Activated T-cell treated with anti-CD3 and anti-CD28 coated beads, Interleukin-2, amount 50 U/mL, for 72 hours (primary cell): ENCODE data around the gene PIK3C2G. TPM values are rescaled to one million over a fixed set of nuclear protein-coding genes. Genes with fewer than 3 reads are reported as not detected.

Experiments used
- ATAC-seq, 2 donors: fragments of 150-1000 bp; cut with Tn5 transposase; replicated peaks in 1 of 2; 2 replicates each; pipeline ENCODE4 v1.10.0; 2021; ENCODE audit warnings: moderate library complexity in 2 of 2, mild to moderate bottlenecking in 1 of 2
- DNase-seq, 2 donors: peaks; one replicate each; pipeline ENCODE4 v3.0.0; 2021 to 2022; ENCODE audit warnings: mixed read lengths in 1 of 2
- H3K27ac Mint-ChIP-seq: one replicate; pipeline ENCODE4 v1.8.0; 2022; ENCODE audit warnings: mild to moderate bottlenecking, moderate library complexity, mixed read lengths
- H3K27me3 Mint-ChIP-seq: one replicate; pipeline ENCODE4 v1.8.0; 2022; ENCODE audit warnings: low read depth, mixed read lengths
- H3K36me3 Mint-ChIP-seq, 2 donors: one replicate each; pipeline ENCODE4 v1.8.0; 2022; ENCODE audit warnings: mixed read lengths in 2 of 2, mild to moderate bottlenecking in 1 of 2; ENCODE audit not compliant: insufficient read depth in 2 of 2
- H3K4me1 Mint-ChIP-seq: one replicate; pipeline ENCODE4 v1.8.0; 2022; ENCODE audit warnings: low read depth, mixed read lengths
- H3K4me3 Mint-ChIP-seq, 2 donors: one replicate each; pipeline ENCODE4 v1.8.0; 2022; ENCODE audit warnings: mild to moderate bottlenecking in 2 of 2, mixed read lengths in 2 of 2, moderate library complexity in 2 of 2
- H3K9me3 Mint-ChIP-seq, 2 donors: one replicate each; pipeline ENCODE4 v1.8.0; 2022; ENCODE audit warnings: mixed read lengths in 2 of 2
- total RNA-seq, 2 donors: library from RNA; stranded (reverse); gene quantifications; one replicate each; pipeline ENCODE4 v1.2.3, GENCODE V29; 2022

Gene PIK3C2G
- total RNA-seq, 2 donors from 2014 or later: not detected

- H3K36me3 Mint-ChIP-seq: no peaks in the 10 kb centered on the region
- ATAC-seq (no peak), DNase-seq (no peak)
- H3K27me3 Mint-ChIP-seq: no peaks in the 10 kb centered on the region
- no peak overlapping the region for H3K27ac Mint-ChIP-seq
- no peak overlapping the region for H3K4me3 Mint-ChIP-seq
- no peaks in the 10 kb centered on the region for H3K4me1 Mint-ChIP-seq
- peaks cover 8 to 11% of the 10 kb centered on the region in 2 donors for H3K9me3 Mint-ChIP-seq
Observed at GRCh38 chr12:18368594-18368993, 107.3 kb downstream of the PIK3C2G start.

- ATAC-seq: no peak
- H3K4me1 Mint-ChIP-seq: no peaks in the 10 kb centered on the region
Observed at GRCh38 chr12:18373181-18373580, 111.9 kb downstream of the PIK3C2G start.

GRCh38 chr12:18375131-18375530 lies 113.8 kb downstream of the PIK3C2G start:
- Mint-ChIP-seq H3K27ac (no peak overlapping the region), H3K4me1 (no peaks in the 10 kb centered on the region)

More at GRCh38 chr12:18373181-18373580, 111.9 kb downstream of the PIK3C2G start:
- Mint-ChIP-seq H3K36me3 (no peaks in the 10 kb centered on the region), H3K27ac (no peak overlapping the region), H3K27me3 (no peaks in the 10 kb centered on the region), H3K9me3 (peaks cover 6 to 11% of the 10 kb centered on the region in 2 donors), H3K4me3 (no peak overlapping the region)
- no peak for DNase-seq

DNA sequence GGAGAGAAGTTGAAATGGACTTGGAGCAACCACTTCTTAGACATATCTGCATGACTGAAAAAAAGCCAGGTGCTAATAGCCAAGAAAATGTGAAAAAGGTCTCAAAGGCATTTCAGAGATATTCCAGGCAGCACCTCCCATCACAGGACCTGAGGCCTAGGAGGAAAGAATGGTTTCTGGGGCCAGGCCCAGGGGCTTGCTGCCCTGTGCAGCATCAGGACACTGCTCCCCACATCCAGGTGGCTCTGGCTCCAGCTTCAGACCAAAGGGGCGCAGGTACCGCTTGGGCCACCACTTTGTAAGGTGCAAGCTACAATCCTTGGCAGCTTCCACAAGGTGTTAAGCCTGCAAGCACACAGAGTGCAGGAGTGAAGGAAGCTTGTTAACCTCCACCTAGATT lies 114.3 kb downstream of the PIK3C2G start:
- Mint-ChIP-seq H3K36me3 (no peaks in the 10 kb centered on the region), H3K4me1 (no peaks in the 10 kb centered on the region), H3K27me3 (no peaks in the 10 kb centered on the region), H3K9me3 (peaks cover 3 to 12% of the 10 kb centered on the region in 2 donors), H3K4me3 (no peak overlapping the region), H3K27ac (no peak overlapping the region)
- ATAC-seq (no peak), DNase-seq (no peak)

More at GRCh38 chr12:18375131-18375530, 113.8 kb downstream of the PIK3C2G start:
- Mint-ChIP-seq H3K36me3 (no peaks in the 10 kb centered on the region), H3K4me3 (no peak overlapping the region), H3K27me3 (no peaks in the 10 kb centered on the region), H3K9me3 (peaks cover 3 to 10% of the 10 kb centered on the region in 2 donors)
- ATAC-seq: no peak
- DNase-seq: no peak

DNA sequence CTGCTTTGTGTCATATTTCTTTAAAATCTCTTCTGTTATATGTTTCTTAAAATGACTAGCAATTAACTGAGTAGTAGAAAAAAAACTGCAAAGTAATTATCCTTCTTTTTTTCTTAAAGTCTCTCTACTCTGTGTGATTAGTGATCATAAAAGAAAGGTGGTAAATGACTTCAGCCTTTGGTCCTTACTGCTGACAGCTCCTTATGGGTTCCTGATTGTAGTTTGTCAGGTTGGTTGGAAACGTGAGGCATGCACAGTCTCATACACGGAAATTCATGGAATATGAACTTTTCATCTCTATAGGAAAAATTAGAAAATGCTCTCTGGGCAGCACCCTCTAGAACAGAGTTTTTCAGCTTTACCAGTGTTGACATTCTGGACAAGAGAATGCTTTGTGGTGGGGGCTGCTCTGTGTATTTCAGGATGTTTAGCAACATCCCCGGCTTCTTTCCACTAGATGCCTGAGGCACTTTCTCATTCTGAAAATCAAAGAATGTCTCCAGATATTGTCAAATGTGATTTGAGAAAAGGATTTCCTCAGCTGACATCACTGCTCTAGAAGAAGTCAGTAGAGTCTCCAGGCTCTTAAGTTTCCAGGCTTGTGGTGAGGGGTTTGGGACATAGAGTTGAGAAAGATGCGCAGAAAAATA lies 121.0 kb downstream of the PIK3C2G start:
- Mint-ChIP-seq H3K9me3 (peaks cover 6 to 17% of the 10 kb centered on the region in 2 donors), H3K27ac (no peak overlapping the region), H3K36me3 (no peaks in the 10 kb centered on the region), H3K4me1 (no peaks in the 10 kb centered on the region), H3K4me3 (no peak overlapping the region), H3K27me3 (no peaks in the 10 kb centered on the region)
- no peak for DNase-seq
- ATAC-seq: no peak

DNA sequence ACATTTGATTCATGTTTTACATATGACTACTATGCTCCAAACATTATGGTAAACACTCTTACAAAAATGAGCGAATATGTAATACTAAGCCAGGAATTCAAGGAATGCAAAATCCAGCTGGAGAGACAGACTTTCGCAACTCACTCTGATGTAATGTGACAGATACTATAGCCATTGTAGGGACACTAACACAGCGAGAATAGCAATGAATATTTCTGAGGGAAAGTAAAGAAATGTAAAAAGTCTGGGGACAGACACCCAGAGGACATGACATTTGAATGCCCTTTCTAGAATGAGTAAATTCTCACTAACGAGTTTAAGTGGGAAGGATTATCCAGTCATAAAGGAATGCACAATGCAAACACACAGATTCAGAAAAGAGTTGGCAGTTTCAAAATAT lies 121.9 kb downstream of the PIK3C2G start:
- Mint-ChIP-seq H3K36me3 (peaks cover 0 to 2% of the 10 kb centered on the region in 2 donors), H3K4me3 (no peak overlapping the region), H3K9me3 (peaks cover 11 to 20% of the 10 kb centered on the region in 2 donors), H3K4me1 (no peaks in the 10 kb centered on the region), H3K27me3 (no peaks in the 10 kb centered on the region), H3K27ac (no peak overlapping the region)
- ATAC-seq: no peak
- no peak for DNase-seq

DNA sequence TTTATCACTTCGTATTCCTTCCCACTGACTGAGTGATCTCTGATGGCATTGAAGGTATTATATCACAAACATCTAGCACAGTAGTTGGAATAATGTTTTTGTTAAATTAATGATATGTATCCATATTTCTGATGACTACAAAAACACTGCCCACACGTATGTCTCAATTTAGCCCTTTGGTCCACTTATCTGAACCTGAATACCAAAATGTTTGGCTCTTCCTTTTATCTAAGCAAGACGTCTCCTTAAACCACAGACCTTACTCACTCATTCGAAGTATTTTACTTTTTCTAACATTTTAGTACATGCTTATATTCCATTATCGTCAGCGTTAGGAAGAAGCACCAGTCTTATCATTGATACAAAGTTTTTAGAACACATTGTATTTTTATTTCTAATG lies 126.4 kb downstream of the PIK3C2G start:
- ATAC-seq: no peak
- peaks cover 0 to 2% of the 10 kb centered on the region in 2 donors for H3K36me3 Mint-ChIP-seq
- H3K4me1 Mint-ChIP-seq: no peaks in the 10 kb centered on the region
- H3K4me3 Mint-ChIP-seq: no peak overlapping the region
- peaks cover 13 to 21% of the 10 kb centered on the region in 2 donors for H3K9me3 Mint-ChIP-seq
- no peak overlapping the region for H3K27ac Mint-ChIP-seq
- no peaks in the 10 kb centered on the region for H3K27me3 Mint-ChIP-seq
- DNase-seq: no peak

DNA sequence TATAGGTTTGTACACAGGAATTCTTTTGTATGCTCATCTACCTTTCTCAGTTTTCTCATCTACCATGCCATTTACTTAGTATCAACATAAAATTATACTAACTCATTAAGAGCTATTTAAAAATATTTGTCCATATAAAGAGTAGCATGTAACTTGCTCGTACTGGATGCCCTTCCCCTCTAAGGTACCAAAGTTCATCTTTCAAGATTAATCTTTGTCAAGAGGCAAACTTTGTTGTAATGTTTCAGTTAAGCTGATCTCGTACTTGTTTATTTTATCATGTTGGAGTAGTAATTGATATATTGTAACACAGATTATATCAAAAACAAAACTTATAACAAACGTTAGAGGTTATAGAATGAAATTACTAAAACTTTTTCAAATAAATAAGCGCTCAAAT lies 128.5 kb downstream of the PIK3C2G start:
- DNase-seq (no peak), ATAC-seq (no peak)
- Mint-ChIP-seq H3K27ac (no peak overlapping the region), H3K27me3 (no peaks in the 10 kb centered on the region), H3K4me1 (no peaks in the 10 kb centered on the region), H3K9me3 (peaks cover 13 to 21% of the 10 kb centered on the region in 2 donors), H3K4me3 (no peak overlapping the region), H3K36me3 (peaks cover 0 to 2% of the 10 kb centered on the region in 2 donors)

DNA sequence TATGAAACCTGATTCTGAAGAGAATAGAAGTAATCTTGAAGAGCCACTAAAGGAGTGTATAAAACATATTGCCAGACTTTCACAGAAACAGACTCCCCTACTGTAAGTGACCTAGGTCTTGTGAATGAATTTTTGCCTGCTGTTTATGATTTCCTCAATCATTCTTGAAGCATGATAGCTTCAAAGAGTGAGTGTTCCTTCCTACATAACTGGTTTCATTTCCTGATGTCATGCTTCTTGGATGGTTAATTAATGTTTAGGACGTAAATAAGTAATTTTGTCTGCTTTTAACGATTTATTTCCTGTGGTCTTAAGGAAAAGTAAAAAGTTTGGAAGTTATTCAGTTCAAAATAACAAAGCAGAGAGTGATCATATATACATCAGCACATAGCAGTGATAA lies 129.8 kb downstream of the PIK3C2G start:
- peaks cover 11 to 16% of the 10 kb centered on the region in 2 donors for H3K9me3 Mint-ChIP-seq
- H3K4me3 Mint-ChIP-seq: no peak overlapping the region
- no peaks in the 10 kb centered on the region for H3K4me1 Mint-ChIP-seq
- peaks cover 0 to 2% of the 10 kb centered on the region in 2 donors for H3K36me3 Mint-ChIP-seq
- DNase-seq: no peak
- no peak for ATAC-seq
- no peak overlapping the region for H3K27ac Mint-ChIP-seq
- no peaks in the 10 kb centered on the region for H3K27me3 Mint-ChIP-seq

DNA sequence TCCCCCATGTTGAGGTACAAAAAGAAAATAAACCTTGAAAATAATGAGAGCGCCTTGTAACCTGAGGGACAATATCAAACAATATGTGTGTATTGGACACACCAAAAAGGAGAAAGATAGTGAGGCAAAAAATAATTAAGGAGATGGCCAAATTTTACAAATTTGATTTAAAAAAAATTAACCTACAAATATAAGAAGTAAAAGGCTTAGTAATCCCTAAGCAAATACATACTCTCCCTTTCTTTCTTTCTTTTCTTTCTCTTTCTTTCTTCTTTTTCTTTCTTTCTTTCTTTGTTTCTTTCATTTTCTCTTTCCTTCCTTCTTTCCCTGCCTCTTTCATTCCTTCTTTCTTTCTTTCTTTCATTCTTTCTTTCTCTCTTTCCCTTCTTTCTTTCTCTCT lies 133.4 kb downstream of the PIK3C2G start:
- no peaks in the 10 kb centered on the region for H3K4me1 Mint-ChIP-seq
- H3K4me3 Mint-ChIP-seq: no peak overlapping the region
- H3K9me3 Mint-ChIP-seq: peaks cover 0 to 3% of the 10 kb centered on the region in 2 donors
- no peaks in the 10 kb centered on the region for H3K27me3 Mint-ChIP-seq
- no peak overlapping the region for H3K27ac Mint-ChIP-seq
- DNase-seq (no peak), ATAC-seq (no peak)
- H3K36me3 Mint-ChIP-seq: no peaks in the 10 kb centered on the region

DNA sequence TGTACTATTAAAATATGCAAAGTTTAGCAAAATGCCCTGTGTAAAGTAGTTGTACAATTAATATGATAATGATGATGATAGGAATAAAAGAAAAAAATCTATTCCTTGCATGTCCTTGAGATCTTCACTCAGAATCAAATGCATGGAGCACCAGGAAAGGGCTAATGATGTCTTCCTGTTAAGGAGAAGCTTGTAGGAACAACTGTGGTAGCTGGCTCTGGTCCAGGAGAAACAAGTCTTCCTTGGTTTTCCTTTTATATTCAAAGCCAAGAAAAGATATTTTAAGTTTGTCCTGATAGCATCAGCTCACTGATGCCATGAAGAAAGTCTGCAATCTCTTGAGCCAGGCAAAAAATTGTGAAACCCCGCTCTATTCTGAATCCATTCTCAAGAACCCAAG lies 138.9 kb downstream of the PIK3C2G start:
- Mint-ChIP-seq H3K4me1 (no peaks in the 10 kb centered on the region), H3K27ac (no peak overlapping the region), H3K27me3 (no peaks in the 10 kb centered on the region), H3K4me3 (no peak overlapping the region), H3K9me3 (peaks cover 2% of the 10 kb centered on the region in 2 donors), H3K36me3 (no peaks in the 10 kb centered on the region)
- ATAC-seq (no peak), DNase-seq (no peak)

GRCh38 chr12:18402872-18403611 lies 141.7 kb downstream of the PIK3C2G start:
- Mint-ChIP-seq H3K9me3 (peaks cover 2 to 10% of the 10 kb centered on the region in 2 donors), H3K4me1 (no peaks in the 10 kb centered on the region), H3K36me3 (peaks cover 0 to 2% of the 10 kb centered on the region in 2 donors), H3K4me3 (no peak overlapping the region), H3K27ac (no peak overlapping the region), H3K27me3 (no peaks in the 10 kb centered on the region)
- DNase-seq (no peak), ATAC-seq (no peak)

GRCh38 chr12:18411453-18411852 lies 150.1 kb downstream of the PIK3C2G start:
- peaks cover 2 to 3% of the 10 kb centered on the region in 2 donors for H3K36me3 Mint-ChIP-seq
- no peak for ATAC-seq
- no peaks in the 10 kb centered on the region for H3K27me3 Mint-ChIP-seq
- H3K9me3 Mint-ChIP-seq: peaks cover 6 to 10% of the 10 kb centered on the region in 2 donors
- DNase-seq: no peak
- no peaks in the 10 kb centered on the region for H3K4me1 Mint-ChIP-seq
- H3K4me3 Mint-ChIP-seq: no peak overlapping the region
- no peak overlapping the region for H3K27ac Mint-ChIP-seq
